ENCODE results near the gene BRD8. TPM values are rescaled to one million over a fixed set of nuclear protein-coding genes. Genes with fewer than 3 reads are reported as not detected.

Gene BRD8
- total RNA-seq, 1 experiment from 2014 or later: 73.4 TPM

- TF ChIP-seq ERG (CRISPR knock-in tag; IDR thresholded peaks at IDR 0.05): no peak
- TF ChIP-seq, protein P1, sequence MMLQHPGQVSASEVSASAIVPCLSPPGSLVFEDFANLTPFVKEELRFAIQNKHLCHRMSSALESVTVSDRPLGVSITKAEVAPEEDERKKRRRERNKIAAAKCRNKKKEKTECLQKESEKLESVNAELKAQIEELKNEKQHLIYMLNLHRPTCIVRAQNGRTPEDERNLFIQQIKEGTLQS (CRISPR knock-in tag; conservative IDR thresholded peaks at IDR 0.05): no peak
- no peak for TF ChIP-seq TEAD4 (CRISPR knock-in tag; IDR thresholded peaks at IDR 0.05)
- no peak for TF ChIP-seq SOX15 (CRISPR knock-in tag; IDR thresholded peaks at IDR 0.05)
- no peak for TF ChIP-seq FOXK1 (CRISPR knock-in tag; IDR thresholded peaks at IDR 0.05)
- TF ChIP-seq ZNF232 (CRISPR knock-in tag; IDR thresholded peaks at IDR 0.05): no peak
- TF ChIP-seq, protein P2, sequence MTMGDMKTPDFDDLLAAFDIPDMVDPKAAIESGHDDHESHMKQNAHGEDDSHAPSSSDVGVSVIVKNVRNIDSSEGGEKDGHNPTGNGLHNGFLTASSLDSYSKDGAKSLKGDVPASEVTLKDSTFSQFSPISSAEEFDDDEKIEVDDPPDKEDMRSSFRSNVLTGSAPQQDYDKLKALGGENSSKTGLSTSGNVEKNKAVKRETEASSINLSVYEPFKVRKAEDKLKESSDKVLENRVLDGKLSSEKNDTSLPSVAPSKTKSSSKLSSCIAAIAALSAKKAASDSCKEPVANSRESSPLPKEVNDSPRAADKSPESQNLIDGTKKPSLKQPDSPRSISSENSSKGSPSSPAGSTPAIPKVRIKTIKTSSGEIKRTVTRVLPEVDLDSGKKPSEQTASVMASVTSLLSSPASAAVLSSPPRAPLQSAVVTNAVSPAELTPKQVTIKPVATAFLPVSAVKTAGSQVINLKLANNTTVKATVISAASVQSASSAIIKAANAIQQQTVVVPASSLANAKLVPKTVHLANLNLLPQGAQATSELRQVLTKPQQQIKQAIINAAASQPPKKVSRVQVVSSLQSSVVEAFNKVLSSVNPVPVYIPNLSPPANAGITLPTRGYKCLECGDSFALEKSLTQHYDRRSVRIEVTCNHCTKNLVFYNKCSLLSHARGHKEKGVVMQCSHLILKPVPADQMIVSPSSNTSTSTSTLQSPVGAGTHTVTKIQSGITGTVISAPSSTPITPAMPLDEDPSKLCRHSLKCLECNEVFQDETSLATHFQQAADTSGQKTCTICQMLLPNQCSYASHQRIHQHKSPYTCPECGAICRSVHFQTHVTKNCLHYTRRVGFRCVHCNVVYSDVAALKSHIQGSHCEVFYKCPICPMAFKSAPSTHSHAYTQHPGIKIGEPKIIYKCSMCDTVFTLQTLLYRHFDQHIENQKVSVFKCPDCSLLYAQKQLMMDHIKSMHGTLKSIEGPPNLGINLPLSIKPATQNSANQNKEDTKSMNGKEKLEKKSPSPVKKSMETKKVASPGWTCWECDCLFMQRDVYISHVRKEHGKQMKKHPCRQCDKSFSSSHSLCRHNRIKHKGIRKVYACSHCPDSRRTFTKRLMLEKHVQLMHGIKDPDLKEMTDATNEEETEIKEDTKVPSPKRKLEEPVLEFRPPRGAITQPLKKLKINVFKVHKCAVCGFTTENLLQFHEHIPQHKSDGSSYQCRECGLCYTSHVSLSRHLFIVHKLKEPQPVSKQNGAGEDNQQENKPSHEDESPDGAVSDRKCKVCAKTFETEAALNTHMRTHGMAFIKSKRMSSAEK (CRISPR knock-in tag; IDR thresholded peaks at IDR 0.05; ENCODE audit: borderline replicate concordance): no peak
Observed at GRCh38 chr5:138128334-138128733, 50.1 kb downstream of the BRD8 start (continued).

DNA sequence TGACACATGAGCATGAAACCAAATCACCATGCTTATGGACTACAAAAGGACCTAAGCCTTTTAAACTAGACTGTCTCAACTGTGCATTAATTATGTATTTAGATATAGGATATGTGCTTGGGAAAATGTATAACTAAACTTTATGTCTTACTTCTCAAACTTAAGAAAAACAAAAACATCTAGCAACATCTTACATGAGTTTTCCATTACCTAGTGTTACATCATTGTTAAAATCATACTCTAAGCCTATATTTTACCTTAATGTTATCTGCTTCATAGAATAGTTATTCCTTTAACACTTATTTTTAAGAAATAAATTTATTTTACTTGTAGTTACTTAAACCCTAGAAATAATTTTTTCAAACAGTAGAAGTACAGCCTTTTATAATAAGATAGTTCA is 63.2 kb downstream of the BRD8 start:
- Mint-ChIP-seq H3K9me3 (no peaks in the 10 kb centered on the region; the same call in 1 of the 2 replicates), H3K36me3 (no peaks in the 10 kb centered on the region), H3K27me3 (ENCODE audit: low read depth) (peaks cover 11% of the 10 kb centered on the region), H3K4me1 (peaks cover 9% of the 10 kb centered on the region), H3K4me3 (no peak overlapping the region), H3K27ac (no peak overlapping the region)
- ChIA-PET CTCF (interaction anchor here (0.6 to 1.0 kb wide), 3 partner anchors 12 to 19 kb away, joined by 3 read pairs; no protein-coding TSS in a partner anchor), POLR2A (no interaction called here)
- TF ChIP-seq HMGA2 (CRISPR knock-in tag; IDR thresholded peaks at IDR 0.05) (no peak), ERG (CRISPR knock-in tag; IDR thresholded peaks at IDR 0.05) (no peak), E2F4 (CRISPR knock-in tag; IDR thresholded peaks at IDR 0.05; ENCODE audit: borderline replicate concordance, low read depth) (no peak), RORB (CRISPR knock-in tag; IDR thresholded peaks at IDR 0.05) (no peak), MYBL2 (CRISPR knock-in tag; IDR thresholded peaks at IDR 0.05) (no peak), ZSCAN18 (CRISPR knock-in tag; IDR thresholded peaks at IDR 0.05) (no peak), IRF2 (CRISPR knock-in tag; IDR thresholded peaks at IDR 0.05; ENCODE audit: borderline replicate concordance, low read depth) (no peak), JUN (CRISPR knock-in tag; IDR thresholded peaks at IDR 0.05) (no peak)
- TF ChIP-seq, protein P3, sequence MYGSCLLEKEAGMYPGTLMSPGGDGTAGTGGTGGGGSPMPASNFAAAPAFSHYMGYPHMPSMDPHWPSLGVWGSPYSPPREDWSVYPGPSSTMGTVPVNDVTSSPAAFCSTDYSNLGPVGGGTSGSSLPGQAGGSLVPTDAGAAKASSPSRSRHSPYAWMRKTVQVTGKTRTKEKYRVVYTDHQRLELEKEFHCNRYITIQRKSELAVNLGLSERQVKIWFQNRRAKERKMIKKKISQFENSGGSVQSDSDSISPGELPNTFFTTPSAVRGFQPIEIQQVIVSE (CRISPR knock-in tag; IDR thresholded peaks at IDR 0.05; ENCODE audit: borderline replicate concordance): no peak
- DNase-seq (ENCODE audit: low spot score) (no peak), ATAC-seq (no peak)
